Prostate gland (tissue), 2 donors: ENCODE measurements around the gene UGT2B11.
"Not testable (repeated sequence)": the region's sequence is repeated elsewhere in the genome, so short reads cannot be mapped to it uniquely, and the experiment has no call there.

Source experiments
- POLR2A ChIP-seq: fragments of 450-650 bp; IDR thresholded peaks from one replicate; pipeline ENCODE4 v1.6.1; 2016; ENCODE audit warnings: antibody characterized with exemption, mild to moderate bottlenecking
- POLR2AphosphoS5 ChIP-seq: sonication (generic); formaldehyde crosslinking; IDR thresholded peaks from one replicate; pipeline ENCODE4 v1.6.1; 2017; ENCODE audit warnings: antibody characterized with exemption
- TF ChIP-seq, protein P1 (sequence below), 4 experiments: fragments of 200-600 bp in 2 of 4; fragments of 450-650 bp in 2 of 4; sonication (generic) in 2 of 4; IDR thresholded peaks; 1 replicate in 3 of 4; 2 replicates in 1 of 4; pipeline ENCODE4 v1.5.1; 2016 to 2019; ENCODE audit warnings: antibody characterized with exemption in 4 of 4, mild to moderate bottlenecking in 2 of 4, moderate library complexity in 2 of 4

DNA sequence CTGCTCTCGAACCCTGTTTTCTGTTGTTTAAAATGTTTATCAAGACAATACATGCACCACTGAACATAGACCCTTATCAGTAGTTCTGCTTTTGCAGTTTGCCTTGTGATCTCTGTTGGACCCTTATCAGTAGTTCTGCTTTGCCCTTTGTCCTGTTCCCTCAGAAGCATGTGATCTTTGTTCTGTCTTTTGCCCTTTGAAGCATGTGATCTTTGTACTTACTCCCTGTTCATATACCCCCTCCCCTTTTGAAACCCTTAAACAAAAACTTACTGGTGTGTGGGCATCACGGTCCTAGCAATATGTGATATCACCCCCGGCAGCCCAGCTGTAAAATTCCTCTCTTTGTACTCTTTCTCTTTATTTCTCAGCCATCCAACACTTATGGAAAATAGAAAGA lies 22.6 kb downstream of the UGT2B11 start:
- TF ChIP-seq, protein P1, sequence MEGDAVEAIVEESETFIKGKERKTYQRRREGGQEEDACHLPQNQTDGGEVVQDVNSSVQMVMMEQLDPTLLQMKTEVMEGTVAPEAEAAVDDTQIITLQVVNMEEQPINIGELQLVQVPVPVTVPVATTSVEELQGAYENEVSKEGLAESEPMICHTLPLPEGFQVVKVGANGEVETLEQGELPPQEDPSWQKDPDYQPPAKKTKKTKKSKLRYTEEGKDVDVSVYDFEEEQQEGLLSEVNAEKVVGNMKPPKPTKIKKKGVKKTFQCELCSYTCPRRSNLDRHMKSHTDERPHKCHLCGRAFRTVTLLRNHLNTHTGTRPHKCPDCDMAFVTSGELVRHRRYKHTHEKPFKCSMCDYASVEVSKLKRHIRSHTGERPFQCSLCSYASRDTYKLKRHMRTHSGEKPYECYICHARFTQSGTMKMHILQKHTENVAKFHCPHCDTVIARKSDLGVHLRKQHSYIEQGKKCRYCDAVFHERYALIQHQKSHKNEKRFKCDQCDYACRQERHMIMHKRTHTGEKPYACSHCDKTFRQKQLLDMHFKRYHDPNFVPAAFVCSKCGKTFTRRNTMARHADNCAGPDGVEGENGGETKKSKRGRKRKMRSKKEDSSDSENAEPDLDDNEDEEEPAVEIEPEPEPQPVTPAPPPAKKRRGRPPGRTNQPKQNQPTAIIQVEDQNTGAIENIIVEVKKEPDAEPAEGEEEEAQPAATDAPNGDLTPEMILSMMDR (IDR thresholded peaks at IDR 0.05), result not testable (repeated sequence)
- TF ChIP-seq POLR2AphosphoS5, POLR2A: not testable (repeated sequence)
